Stimulated activated CD8-positive, alpha-beta memory T cell treated with anti-CD3 and anti-CD28 coated beads, Interleukin-7, amount 100 ng/mL, for 1 hour (primary cell): ENCODE measurements around the gene CASZ1.

Experiments used
- DNase-seq, 2 donors: peaks; one replicate each; pipeline ENCODE4 v3.0.0-alpha.2; 2020; ENCODE audit warnings: low read depth in 2 of 2

Gene CASZ1

GRCh38 chr1:10622910-10623685 lies 173.3 kb downstream of the CASZ1 start:
- DNase-seq, result no peak

GRCh38 chr1:10621906-10622305 lies 174.5 kb downstream of the CASZ1 start:
- DNase-seq, result no peak

GRCh38 chr1:10620776-10621175 lies 175.7 kb downstream of the CASZ1 start:
- no peak for DNase-seq

- no peak for DNase-seq
These were observed 178.2 kb downstream of the CASZ1 start for GRCh38 chr1:10617931-10618885.

GRCh38 chr1:10617318-10617717 lies 179.1 kb downstream of the CASZ1 start:
- no peak for DNase-seq

GRCh38 chr1:10616696-10617095 lies 179.8 kb downstream of the CASZ1 start:
- no peak for DNase-seq

- DNase-seq, result no peak
These were observed 180.3 kb downstream of the CASZ1 start for GRCh38 chr1:10615932-10616671.

- DNase-seq, result no peak
These were observed 181.1 kb downstream of the CASZ1 start for GRCh38 chr1:10615332-10615731.

- DNase-seq, result no peak
These were observed 181.8 kb downstream of the CASZ1 start for GRCh38 chr1:10614377-10615225.

- DNase-seq, result no peak
These were observed 182.6 kb downstream of the CASZ1 start for GRCh38 chr1:10613861-10614260.

- no peak for DNase-seq
These were observed 183.1 kb downstream of the CASZ1 start for GRCh38 chr1:10613340-10613739.

GRCh38 chr1:10612436-10613160 lies 183.8 kb downstream of the CASZ1 start:
- DNase-seq, result no peak

- no peak for DNase-seq
These were observed 185.4 kb downstream of the CASZ1 start for GRCh38 chr1:10610901-10611600.

- no peak for DNase-seq
These were observed 187.8 kb downstream of the CASZ1 start for GRCh38 chr1:10608690-10609089.

GRCh38 chr1:10607228-10607627 lies 189.2 kb downstream of the CASZ1 start:
- no peak for DNase-seq

GRCh38 chr1:10606064-10606463 lies 190.4 kb downstream of the CASZ1 start:
- no peak for DNase-seq

- no peak for DNase-seq
These were observed 191.5 kb downstream of the CASZ1 start for GRCh38 chr1:10604966-10605365.

- DNase-seq, result no peak
These were observed 193.5 kb downstream of the CASZ1 start for GRCh38 chr1:10602936-10603335.

GRCh38 chr1:10601342-10602070 lies 194.9 kb downstream of the CASZ1 start:
- DNase-seq, result no peak
